Spinal cord (tissue), 10 donors: Measurements from ENCODE around the gene CARHSP1. TPM values are rescaled to one million over a fixed set of nuclear protein-coding genes. Genes with fewer than 3 reads are reported as not detected.
"Not testable (repeated sequence)": the region's sequence is repeated elsewhere in the genome, so short reads cannot be mapped to it uniquely, and the experiment has no call there.

Experiments
- DNase-seq, 6 donors: peaks; one replicate each; pipeline versions ENCODE4 v3.0.0 to v3.0.0-alpha.2; 2013 to 2015; ENCODE audit warnings: low spot score in 6 of 6, low read depth in 4 of 6
- H3K27ac ChIP-seq: one replicate; pipeline ENCODE4 v1.5.1; 2013; ENCODE audit warnings: low read depth, low read length, control low read depth
- H3K27me3 ChIP-seq: one replicate; pipeline ENCODE4 v1.6.1; 2013; ENCODE audit warnings: low read length; ENCODE audit not compliant: control insufficient read depth, insufficient read depth
- H3K36me3 ChIP-seq: one replicate; pipeline ENCODE4 v1.6.1; 2013; ENCODE audit warnings: low read length; ENCODE audit not compliant: control insufficient read depth, insufficient read depth
- H3K4me1 ChIP-seq: one replicate; pipeline ENCODE4 v1.6.1; 2013; ENCODE audit warnings: low read length; ENCODE audit not compliant: control insufficient read depth, insufficient read depth
- H3K4me3 ChIP-seq: one replicate; pipeline ENCODE4 v1.5.1; 2013; ENCODE audit warnings: low read depth, low read length, control low read depth
- H3K9me3 ChIP-seq: one replicate; pipeline ENCODE4 v1.6.1; 2013; ENCODE audit warnings: low read length; ENCODE audit not compliant: control insufficient read depth, insufficient read depth
- WGBS: methylation state at CpG from one replicate; pipeline ENCODE4 v1.1.5; 2013; ENCODE audit warnings: missing lambda C conversion rate; ENCODE audit not compliant: insufficient coverage; 5-methylcytosine and 5-hydroxymethylcytosine counted together
- long read RNA-seq, 4 donors: transcript quantifications; one replicate each; lab custom pipeline, GENCODE V29; 2026
- polyA plus RNA-seq, 2 donors: library from polyadenylated mRNA; unstranded; fragments of 120-200 nt; gene quantifications; one replicate each; pipeline ENCODE4 v1.2.1, GENCODE V29; 2013; ENCODE audit not compliant: insufficient read length in 2 of 2
- total RNA-seq, 2 donors: library from RNA; depleted of rRNA in 1 of 2; stranded (reverse); fragments of 120-200 nt in 1 of 2; fragments of >200 nt in 1 of 2; gene quantifications; one replicate each; pipeline versions ENCODE4 v1.2.3 to v1.2.4, GENCODE V29; 2013 to 2014
- donor health status: healthy.

Gene CARHSP1
- total RNA-seq (10 to 100 TPM; 42.0 to 95.8 TPM), polyA plus RNA-seq (10 to 100 TPM; 68.9 to 81.3 TPM)
- long read RNA-seq, donor 1, transcript CARHSP1-201 (4 exons, 746 nt): major isoform, 39 of 50 reads
- long read RNA-seq, donor 1, partial matches to known transcripts: 6 of 50 reads
- long read RNA-seq, donor 1, other reads (novel, unspliced or antisense): 0 of 50 reads
- long read RNA-seq, donor 2, transcript CARHSP1-201 (4 exons, 746 nt): major isoform, 11 of 35 reads
- long read RNA-seq, donor 2, partial matches to known transcripts: 24 of 35 reads
- long read RNA-seq, donor 2, other reads (novel, unspliced or antisense): 0 of 35 reads
- long read RNA-seq, donor 3, transcript CARHSP1-201 (4 exons, 746 nt): major isoform, 20 of 45 reads
- long read RNA-seq, donor 3, partial matches to known transcripts: 24 of 45 reads
- long read RNA-seq, donor 3, other reads (novel, unspliced or antisense): 0 of 45 reads
- long read RNA-seq, donor 4, transcript CARHSP1-201 (4 exons, 746 nt): major isoform, 80 of 135 reads
- long read RNA-seq, donor 4, transcript CARHSP1-202 (4 exons, 3,026 nt): minor isoform, 13 of 135 reads
- long read RNA-seq, donor 4, partial matches to known transcripts: 37 of 135 reads
- long read RNA-seq, donor 4, other reads (novel, unspliced or antisense): 0 of 135 reads

DNA sequence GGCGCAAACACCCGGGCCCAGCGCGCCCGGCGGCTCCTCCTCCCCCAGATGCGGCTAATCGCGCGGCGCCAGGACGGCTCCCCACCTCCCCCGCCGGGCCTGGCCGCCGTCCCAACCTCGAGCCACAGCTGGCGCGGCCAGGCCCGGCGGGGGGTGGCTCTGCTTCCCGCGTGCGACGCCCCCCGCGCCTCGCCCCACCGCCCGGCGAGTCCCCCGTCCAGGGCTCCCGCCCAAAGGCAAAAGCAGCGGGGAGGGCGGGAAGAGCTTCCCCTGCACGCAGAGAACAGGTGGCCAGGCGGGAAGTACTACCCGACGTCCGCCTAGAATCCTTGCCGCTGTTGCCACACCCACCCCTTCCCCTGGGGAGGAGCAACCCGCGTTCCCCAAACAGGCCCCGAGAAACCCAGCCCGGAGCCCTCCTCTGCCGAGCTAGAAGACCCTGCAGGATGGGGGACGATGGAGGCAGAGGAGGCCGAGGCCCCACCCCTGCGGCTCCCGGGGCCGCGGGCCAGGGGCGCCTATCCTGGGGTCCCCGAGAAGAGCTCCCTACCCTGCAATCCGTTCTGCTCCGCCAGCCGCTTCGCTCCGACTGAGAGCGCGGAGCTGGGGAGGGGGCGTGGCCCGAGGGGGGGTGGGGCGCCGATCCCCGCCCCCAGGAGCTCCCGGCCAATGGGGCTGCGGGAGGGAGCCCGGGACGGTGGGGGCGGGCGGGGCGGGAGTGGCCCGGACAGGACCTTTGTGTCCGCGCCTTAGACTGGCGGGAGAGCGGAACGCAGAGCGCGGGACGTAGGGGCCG is at the start of gene CARHSP1:
Gene CARHSP1 (minus strand): TSS at position 591 of the 796 bp plus-strand sequence. CDS start 9,678 bp downstream, outside the sequence.
- peaks cover 57% of the 10 kb centered on the region for H3K4me1 ChIP-seq
- peaks cover 8% of the 10 kb centered on the region for H3K36me3 ChIP-seq
- H3K27me3 ChIP-seq: no peaks in the 10 kb centered on the region
- H3K4me3 ChIP-seq: peak within 1 kb of the TSS; percentile 85
- peak within 1 kb of the TSS; percentile 85 for H3K27ac ChIP-seq
- under 1% methylated on average over 80 of the region's 83 CpGs for WGBS
- no peaks in the 10 kb centered on the region for H3K9me3 ChIP-seq
- peak in 5 of 6 donors; percentile 70 to 96 (median 79) for DNase-seq

DNA sequence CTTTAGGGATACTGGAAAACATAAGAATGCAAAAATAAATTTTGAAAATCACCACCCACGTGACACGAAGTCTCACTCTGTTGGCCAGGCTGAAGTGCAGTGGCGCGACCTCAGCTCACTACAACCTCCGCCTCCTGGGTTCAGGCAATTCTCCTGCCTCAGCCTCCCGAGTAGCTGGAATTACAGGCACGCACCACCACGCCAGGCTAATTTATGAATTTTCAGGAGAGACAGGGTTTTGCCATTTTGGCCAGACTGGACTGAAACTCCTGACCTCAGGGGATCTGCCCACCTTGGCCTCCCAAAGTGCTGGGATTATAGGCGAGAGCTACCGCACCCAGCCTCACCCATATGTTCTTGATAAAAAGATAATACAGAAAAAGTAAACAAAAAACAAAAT is 48.5 kb upstream of the CARHSP1 start:
- H3K9me3 ChIP-seq, H3K4me3 ChIP-seq, H3K27me3 ChIP-seq, H3K4me1 ChIP-seq, DNase-seq, H3K27ac ChIP-seq: not testable (repeated sequence)
- 97% methylated on average over 8 of the region's 10 CpGs for WGBS
- peaks cover 53% of the 10 kb centered on the region for H3K36me3 ChIP-seq

- Histone ChIP-seq H3K4me1 (no peaks in the 10 kb centered on the region), H3K36me3 (peaks cover 52% of the 10 kb centered on the region), H3K9me3 (no peaks in the 10 kb centered on the region), H3K4me3 (no peak overlapping the region), H3K27me3 (no peaks in the 10 kb centered on the region), H3K27ac (no peak overlapping the region)
- no peak for DNase-seq
- no CpG with 5 or more reads among the region's 5 CpGs for WGBS
These were observed 47.9 kb upstream of the CARHSP1 start for GRCh38 chr16:8916541-8917225.

GRCh38 chr16:8915722-8916301 is 47.0 kb upstream of the CARHSP1 start:
- no peak for DNase-seq
- H3K9me3 ChIP-seq: no peaks in the 10 kb centered on the region
- H3K4me3 ChIP-seq: no peak overlapping the region
- no peak overlapping the region for H3K27ac ChIP-seq
- H3K27me3 ChIP-seq: no peaks in the 10 kb centered on the region
- H3K4me1 ChIP-seq: no peaks in the 10 kb centered on the region
- peaks cover 53% of the 10 kb centered on the region for H3K36me3 ChIP-seq
- 60% methylated on average over 4 of the region's 7 CpGs for WGBS

DNA sequence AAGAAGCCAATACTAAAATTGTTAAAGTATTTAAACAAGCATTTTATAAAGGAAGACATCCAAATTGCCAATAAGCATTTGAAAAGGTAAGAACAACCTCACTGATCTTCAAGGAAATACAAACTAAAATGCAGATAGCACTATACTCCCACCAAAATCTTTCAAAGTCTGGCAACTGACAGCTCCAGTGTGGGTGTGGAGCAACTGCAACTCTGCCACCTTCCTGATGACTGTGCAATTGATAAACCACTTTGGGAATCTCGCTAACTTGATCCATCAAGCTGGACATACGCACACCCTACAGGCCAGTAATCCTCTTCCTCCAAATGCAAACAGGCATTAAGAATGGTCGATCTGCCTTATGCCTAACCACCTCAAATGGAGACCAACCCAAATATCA is 45.3 kb upstream of the CARHSP1 start:
- no peaks in the 10 kb centered on the region for H3K27me3 ChIP-seq
- H3K4me3 ChIP-seq: no peak overlapping the region
- no peak overlapping the region for H3K27ac ChIP-seq
- no peak for DNase-seq
- H3K36me3 ChIP-seq: peaks cover 55% of the 10 kb centered on the region
- H3K9me3 ChIP-seq: no peaks in the 10 kb centered on the region
- no peaks in the 10 kb centered on the region for H3K4me1 ChIP-seq
- 100% methylated on average over 2 of the region's 3 CpGs for WGBS

GRCh38 chr16:8912793-8913192 is 44.0 kb upstream of the CARHSP1 start:
- no peaks in the 10 kb centered on the region for H3K4me1 ChIP-seq
- WGBS: 96% methylated on average over 4 of the region's 4 CpGs
- H3K36me3 ChIP-seq: peaks cover 50% of the 10 kb centered on the region
- no peak overlapping the region for H3K27ac ChIP-seq
- DNase-seq: no peak
- H3K4me3 ChIP-seq: no peak overlapping the region
- H3K9me3 ChIP-seq: no peaks in the 10 kb centered on the region
- no peaks in the 10 kb centered on the region for H3K27me3 ChIP-seq

DNA sequence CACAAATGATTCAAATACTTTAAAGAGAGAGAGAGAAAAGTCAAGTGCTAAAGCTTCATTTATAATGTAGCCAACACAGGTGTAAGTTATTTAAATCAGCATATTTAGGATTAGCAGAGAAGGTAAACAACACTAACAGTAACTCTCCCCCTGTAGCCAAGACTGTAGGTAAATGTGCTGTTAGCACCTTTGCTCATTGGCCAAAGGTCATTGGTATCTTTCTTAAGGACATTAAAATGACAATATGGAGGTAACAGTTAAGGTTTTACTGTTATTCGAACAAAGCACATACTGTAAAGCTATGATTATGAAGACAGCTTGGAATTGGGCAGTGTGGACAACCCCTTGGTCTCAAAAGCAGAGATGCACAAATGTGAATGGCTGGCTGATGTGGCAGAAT is 42.0 kb upstream of the CARHSP1 start:
- no CpG with 5 or more reads among the region's 1 CpG for WGBS

DNA sequence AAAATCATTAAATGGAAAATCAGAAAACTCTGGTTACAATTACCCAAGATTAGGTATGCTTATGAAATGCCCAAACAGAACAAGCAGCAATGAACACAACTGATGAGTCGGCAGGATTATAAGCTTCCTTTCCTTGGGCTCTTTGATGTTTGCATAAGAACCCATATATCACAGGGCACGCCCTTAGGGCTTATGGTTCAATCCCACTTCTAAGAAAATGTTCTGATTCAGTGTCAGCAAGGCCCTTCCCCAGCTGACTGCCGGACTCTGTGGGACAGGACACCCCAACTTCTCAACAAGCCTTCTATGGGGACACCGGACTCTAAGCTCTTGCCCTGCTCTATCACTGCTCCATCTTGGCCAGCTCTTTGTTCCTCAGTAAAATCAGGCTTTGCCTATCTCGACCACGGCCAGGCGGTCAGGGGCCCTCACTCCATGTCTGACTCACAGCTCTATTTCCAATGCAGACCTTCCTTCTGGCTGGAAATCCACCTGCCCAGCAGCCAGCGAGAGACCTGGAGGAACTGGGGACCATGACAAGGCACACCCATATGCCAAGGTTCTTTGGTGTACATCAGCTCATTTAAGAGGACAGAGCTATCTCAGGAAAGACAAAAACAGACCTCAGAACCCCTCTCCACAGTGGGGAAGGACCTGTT is 40.1 kb upstream of the CARHSP1 start:
- Histone ChIP-seq H3K27me3 (no peaks in the 10 kb centered on the region), H3K27ac (no peak overlapping the region), H3K4me1 (no peaks in the 10 kb centered on the region), H3K36me3 (peaks cover 62% of the 10 kb centered on the region), H3K9me3 (no peaks in the 10 kb centered on the region), H3K4me3 (no peak overlapping the region)
- DNase-seq: no peak
- WGBS: 96% methylated on average over 7 of the region's 8 CpGs

More for the DNA sequence above, 42.0 kb upstream of the CARHSP1 start:
- Histone ChIP-seq H3K4me3 (no peak overlapping the region), H3K9me3 (no peaks in the 10 kb centered on the region), H3K27me3 (no peaks in the 10 kb centered on the region), H3K36me3 (peaks cover 58% of the 10 kb centered on the region), H3K27ac (no peak overlapping the region), H3K4me1 (no peaks in the 10 kb centered on the region)
- DNase-seq: no peak
